MM.1S (cell line): ENCODE measurements around the gene RASSF4.

Source experiments
- DNase-seq: peaks from one replicate; pipeline ENCODE4 v3.0.0-alpha.2; 2015
- H2AFZ ChIP-seq: fragments of 300-600 bp; sonication (generic); 2 replicates; pipeline ENCODE4 v1.6.0; 2016; ENCODE audit warnings: antibody characterized with exemption, low read length
- H3F3A ChIP-seq: fragments of 300-600 bp; sonication (generic); 2 replicates; pipeline ENCODE4 v1.6.1; 2016; ENCODE audit warnings: mild to moderate bottlenecking, antibody characterized with exemption, low read length, moderate library complexity, mixed read lengths; ENCODE audit not compliant: insufficient read depth
- H3K27ac ChIP-seq: fragments of 300-600 bp; sonication (generic); 2 replicates; pipeline ENCODE4 v1.5.1; 2016; ENCODE audit warnings: mild to moderate bottlenecking, low read length
- H3K27me3 ChIP-seq: fragments of 300-600 bp; sonication (generic); replicated peaks from 2 replicates; pipeline ENCODE4 v1.6.0; 2016; ENCODE audit warnings: low read length; ENCODE audit not compliant: insufficient read depth
- H3K36me3 ChIP-seq: fragments of 300-600 bp; sonication (generic); replicated peaks from 2 replicates; pipeline ENCODE4 v1.6.1; 2016; ENCODE audit warnings: mild to moderate bottlenecking, low read length, mixed read lengths; ENCODE audit not compliant: insufficient read depth
- H3K4me1 ChIP-seq: fragments of 300-600 bp; sonication (generic); 2 replicates; pipeline ENCODE4 v1.6.1; 2016; ENCODE audit warnings: low read length, mixed read lengths
- H3K4me2 ChIP-seq: fragments of 300-600 bp; sonication (generic); 2 replicates; pipeline ENCODE4 v1.6.0; 2016; ENCODE audit warnings: low read depth, low read length
- H3K4me3 ChIP-seq: fragments of 300-600 bp; sonication (generic); 2 replicates; pipeline ENCODE4 v1.5.1; 2016; ENCODE audit warnings: low read length, mixed read lengths
- H3K79me2 ChIP-seq: fragments of 300-600 bp; sonication (generic); 2 replicates; pipeline ENCODE4 v1.6.1; 2016; ENCODE audit warnings: mixed run types, low read length, mixed read lengths
- H3K9ac ChIP-seq: fragments of 300-600 bp; sonication (generic); 2 replicates; pipeline ENCODE4 v1.6.1; 2016; ENCODE audit warnings: low read length, mixed read lengths
- H3K9me2 ChIP-seq: fragments of 300-600 bp; sonication (generic); replicated peaks from 2 replicates; pipeline ENCODE4 v1.6.1; 2016; ENCODE audit warnings: mild to moderate bottlenecking, low read length, mixed read lengths; ENCODE audit not compliant: insufficient read depth
- H3K9me3 ChIP-seq: fragments of 300-600 bp; sonication (generic); replicated peaks from 2 replicates; pipeline ENCODE4 v1.6.1; 2016; ENCODE audit warnings: mild to moderate bottlenecking, low read length, mixed read lengths; ENCODE audit not compliant: insufficient read depth
- H4K20me1 ChIP-seq: fragments of 300-600 bp; sonication (generic); 2 replicates; pipeline ENCODE4 v1.6.1; 2016; ENCODE audit warnings: mild to moderate bottlenecking, low read length, moderate library complexity, mixed read lengths; ENCODE audit not compliant: insufficient read depth
- EZH2 ChIP-seq: fragments of 300-600 bp; sonication (generic); optimal IDR thresholded peaks from 2 replicates; pipeline ENCODE3; 2017; ENCODE audit warnings: low read depth, mild to moderate bottlenecking, antibody characterized with exemption, low read length, mixed read lengths
- EZH2phosphoT487 ChIP-seq: fragments of 300-600 bp; sonication (generic); IDR thresholded peaks from 2 replicates; pipeline ENCODE4 v1.6.1; 2018; ENCODE audit warnings: antibody characterized with exemption, low read length
- TF ChIP-seq, protein P1 (sequence below): fragments of 300-600 bp; sonication (generic); IDR thresholded peaks from 2 replicates; pipeline ENCODE4 v1.5.1; 2016; ENCODE audit warnings: antibody characterized with exemption, low read length, mixed read lengths

The RASSF4 gene

DNA sequence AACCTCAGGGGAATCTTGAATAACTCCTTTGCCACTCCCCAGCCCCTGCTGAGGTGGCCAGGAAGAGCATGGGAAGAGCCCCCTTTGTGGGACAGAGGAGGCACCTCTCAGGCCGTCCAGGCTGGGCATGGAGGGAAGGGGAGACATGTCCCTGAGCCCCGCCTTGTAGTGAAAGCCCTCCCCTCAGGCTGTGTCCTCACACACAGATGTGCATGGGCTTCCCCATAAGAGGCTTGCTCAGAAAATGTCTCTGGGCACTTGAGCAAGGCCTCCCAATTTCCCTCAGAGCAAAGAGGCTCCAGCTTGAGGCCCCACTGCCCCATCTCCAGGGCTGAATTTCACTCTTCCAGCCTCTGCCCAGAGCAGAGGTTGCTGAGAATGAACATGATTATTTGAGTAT lies 44.7 kb upstream of the RASSF4 start:
- Histone ChIP-seq H3K9me2 (no peaks in the 10 kb centered on the region), H3K9ac (no peak overlapping the region), H2AFZ (no peak overlapping the region), H3K36me3 (no peaks in the 10 kb centered on the region), H3K4me1 (peaks cover 14% of the 10 kb centered on the region), H3K79me2 (no peaks in the 10 kb centered on the region), H3K9me3 (no peaks in the 10 kb centered on the region), H3F3A (no peaks in the 10 kb centered on the region), H3K4me3 (no peak overlapping the region), H3K27me3 (no peaks in the 10 kb centered on the region), H3K27ac (no peak overlapping the region), H4K20me1 (no peaks in the 10 kb centered on the region), H3K4me2 (no peak overlapping the region)
- TF ChIP-seq, protein P1, sequence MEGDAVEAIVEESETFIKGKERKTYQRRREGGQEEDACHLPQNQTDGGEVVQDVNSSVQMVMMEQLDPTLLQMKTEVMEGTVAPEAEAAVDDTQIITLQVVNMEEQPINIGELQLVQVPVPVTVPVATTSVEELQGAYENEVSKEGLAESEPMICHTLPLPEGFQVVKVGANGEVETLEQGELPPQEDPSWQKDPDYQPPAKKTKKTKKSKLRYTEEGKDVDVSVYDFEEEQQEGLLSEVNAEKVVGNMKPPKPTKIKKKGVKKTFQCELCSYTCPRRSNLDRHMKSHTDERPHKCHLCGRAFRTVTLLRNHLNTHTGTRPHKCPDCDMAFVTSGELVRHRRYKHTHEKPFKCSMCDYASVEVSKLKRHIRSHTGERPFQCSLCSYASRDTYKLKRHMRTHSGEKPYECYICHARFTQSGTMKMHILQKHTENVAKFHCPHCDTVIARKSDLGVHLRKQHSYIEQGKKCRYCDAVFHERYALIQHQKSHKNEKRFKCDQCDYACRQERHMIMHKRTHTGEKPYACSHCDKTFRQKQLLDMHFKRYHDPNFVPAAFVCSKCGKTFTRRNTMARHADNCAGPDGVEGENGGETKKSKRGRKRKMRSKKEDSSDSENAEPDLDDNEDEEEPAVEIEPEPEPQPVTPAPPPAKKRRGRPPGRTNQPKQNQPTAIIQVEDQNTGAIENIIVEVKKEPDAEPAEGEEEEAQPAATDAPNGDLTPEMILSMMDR: no peak
- TF ChIP-seq EZH2 (no peak), EZH2phosphoT487 (no peak)
- DNase-seq: no peak

DNA sequence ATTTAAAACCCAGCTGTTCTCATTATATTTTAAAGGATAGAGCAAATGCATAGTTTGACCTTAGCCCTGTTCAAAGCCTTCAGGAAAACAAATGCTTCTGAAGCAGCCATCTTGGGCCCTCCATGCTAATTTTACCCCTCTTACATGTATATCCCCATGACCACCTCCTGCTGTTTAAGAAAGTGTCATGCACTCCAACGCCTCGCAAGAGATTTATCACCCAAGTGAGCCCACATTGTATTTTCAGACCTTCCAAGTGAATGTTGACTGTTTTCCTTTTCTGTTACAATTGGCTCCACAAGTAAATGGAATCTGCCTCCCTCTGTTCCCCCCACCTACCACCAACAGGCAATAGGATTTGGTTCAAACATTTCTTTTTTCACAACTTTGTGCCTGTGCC lies 43.2 kb upstream of the RASSF4 start:
- Histone ChIP-seq H4K20me1 (no peaks in the 10 kb centered on the region), H3K27ac (no peak overlapping the region), H3K4me3 (no peak overlapping the region), H3K79me2 (no peaks in the 10 kb centered on the region), H3K27me3 (no peaks in the 10 kb centered on the region), H3K4me1 (peaks cover 14% of the 10 kb centered on the region), H3K4me2 (no peak overlapping the region), H3K9me2 (no peaks in the 10 kb centered on the region), H3F3A (no peaks in the 10 kb centered on the region), H2AFZ (no peak overlapping the region), H3K9me3 (no peaks in the 10 kb centered on the region), H3K9ac (no peak overlapping the region), H3K36me3 (no peaks in the 10 kb centered on the region)
- no peak for DNase-seq
- TF ChIP-seq, protein P1: no peak
- TF ChIP-seq EZH2phosphoT487: no peak
- no peak for TF ChIP-seq EZH2

DNA sequence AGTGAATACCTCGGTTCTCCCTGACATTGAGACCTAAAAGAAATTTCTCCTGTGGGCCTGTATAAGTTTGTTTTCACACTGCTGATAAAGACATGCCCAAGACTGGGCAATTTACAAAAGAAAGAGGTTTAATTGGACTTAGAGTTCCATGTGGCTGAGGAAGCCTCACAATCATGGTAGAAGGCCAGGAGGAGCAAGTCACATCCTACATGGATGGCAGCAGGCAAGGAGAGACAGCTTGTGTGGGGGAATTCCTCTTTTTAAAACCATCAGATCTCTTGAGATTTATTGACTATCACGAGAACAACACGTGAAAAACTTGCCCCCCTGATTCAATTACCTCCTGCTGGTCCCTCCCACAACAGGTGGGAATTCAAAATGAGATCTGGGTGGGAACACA lies 41.8 kb upstream of the RASSF4 start:
- H3K27me3 ChIP-seq: no peaks in the 10 kb centered on the region
- H3K4me2 ChIP-seq: no peak overlapping the region
- no peak for TF ChIP-seq EZH2
- no peak for TF ChIP-seq EZH2phosphoT487
- TF ChIP-seq, protein P1: no peak
- no peaks in the 10 kb centered on the region for H3K9me3 ChIP-seq
- H4K20me1 ChIP-seq: no peaks in the 10 kb centered on the region
- peaks cover 14% of the 10 kb centered on the region for H3K4me1 ChIP-seq
- no peak for DNase-seq
- H3K36me3 ChIP-seq: no peaks in the 10 kb centered on the region
- no peaks in the 10 kb centered on the region for H3F3A ChIP-seq
- H3K9me2 ChIP-seq: no peaks in the 10 kb centered on the region
- H3K9ac ChIP-seq: no peak overlapping the region
- H3K27ac ChIP-seq: no peak overlapping the region
- no peaks in the 10 kb centered on the region for H3K79me2 ChIP-seq
- no peak overlapping the region for H2AFZ ChIP-seq
- no peak overlapping the region for H3K4me3 ChIP-seq
